GM10847 (cell line): ENCODE measurements around the gene NXN.

Source experiments
- POLR2A ChIP-seq: IDR thresholded peaks from 2 replicates; pipeline ENCODE4 v1.6.1; 2011; ENCODE audit not compliant: insufficient read length; ENCODE audit errors: extremely low read depth

Gene NXN

GRCh38 chr17:973053-973452 is 6.5 kb downstream of the NXN start:
- TF ChIP-seq POLR2A = no peak

DNA sequence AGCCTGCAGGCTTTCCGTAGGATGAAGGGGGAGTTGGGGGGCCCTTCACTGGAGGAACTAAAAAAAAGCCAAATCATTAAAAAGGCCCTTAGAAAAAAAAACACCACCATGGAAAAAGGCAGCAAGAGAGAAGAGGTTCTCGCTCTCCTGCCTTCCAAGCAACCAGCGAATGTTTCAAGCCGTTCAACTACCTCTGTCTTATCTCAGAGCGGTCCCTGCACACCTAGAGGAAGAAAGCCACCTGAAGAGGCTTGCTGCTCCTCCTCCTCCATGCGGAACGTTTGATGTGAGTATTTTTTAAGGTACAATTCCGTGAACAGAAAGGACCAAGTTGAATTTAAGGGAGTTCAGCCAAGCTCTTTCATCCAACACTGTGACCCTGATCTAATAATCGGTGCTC is 9.2 kb downstream of the NXN start:
- no peak for TF ChIP-seq POLR2A

- no peak for TF ChIP-seq POLR2A
Measured at GRCh38 chr17:969811-970355, 9.7 kb downstream of the NXN start.

DNA sequence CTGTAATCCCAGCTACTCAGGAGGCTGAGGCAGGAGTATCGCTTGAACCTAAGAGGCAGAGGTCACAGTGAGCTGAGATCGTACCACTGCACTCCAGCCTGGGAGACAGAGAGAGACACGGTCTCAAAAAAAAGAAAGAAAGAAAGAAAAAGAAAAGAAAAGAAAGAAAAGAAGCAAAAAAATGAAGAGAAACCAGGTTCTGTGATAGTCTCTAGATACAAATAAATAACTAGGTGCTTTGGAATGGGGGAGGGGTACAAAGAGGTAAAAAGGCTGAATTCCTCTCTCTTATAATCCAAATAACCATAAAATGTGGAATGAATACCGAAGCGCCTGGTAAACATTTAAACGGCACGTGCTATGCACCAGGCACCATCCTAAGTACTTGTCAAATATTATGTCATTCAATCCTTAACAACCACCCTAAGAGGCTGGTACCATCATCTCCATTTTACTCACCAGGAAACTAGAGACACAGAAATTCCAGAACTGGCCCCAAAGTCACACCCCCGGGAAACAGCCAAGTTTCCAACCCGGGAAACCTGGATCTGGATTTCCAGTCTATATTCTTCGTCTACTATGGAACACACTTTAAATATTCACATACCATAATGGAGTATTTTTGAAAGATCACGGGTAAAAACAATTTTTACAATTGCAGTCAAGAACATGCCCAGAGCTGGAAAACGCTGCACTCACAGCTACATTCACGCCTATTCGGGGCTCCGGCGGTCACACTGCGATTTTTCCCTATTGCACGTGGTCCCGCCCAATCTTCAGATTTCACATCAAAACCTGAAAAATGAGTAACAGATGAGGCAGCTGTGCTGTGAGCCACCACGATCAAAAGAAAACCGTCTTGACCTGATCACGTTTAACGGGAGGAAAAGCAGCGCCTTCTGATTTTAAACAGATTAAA is 10.5 kb downstream of the NXN start:
- TF ChIP-seq POLR2A = no peak

- TF ChIP-seq POLR2A = no peak
Measured at GRCh38 chr17:967122-967521, 12.5 kb downstream of the NXN start.

GRCh38 chr17:965311-965989 is 14.1 kb downstream of the NXN start:
- no peak for TF ChIP-seq POLR2A

GRCh38 chr17:964876-965275 is 14.7 kb downstream of the NXN start:
- no peak for TF ChIP-seq POLR2A

DNA sequence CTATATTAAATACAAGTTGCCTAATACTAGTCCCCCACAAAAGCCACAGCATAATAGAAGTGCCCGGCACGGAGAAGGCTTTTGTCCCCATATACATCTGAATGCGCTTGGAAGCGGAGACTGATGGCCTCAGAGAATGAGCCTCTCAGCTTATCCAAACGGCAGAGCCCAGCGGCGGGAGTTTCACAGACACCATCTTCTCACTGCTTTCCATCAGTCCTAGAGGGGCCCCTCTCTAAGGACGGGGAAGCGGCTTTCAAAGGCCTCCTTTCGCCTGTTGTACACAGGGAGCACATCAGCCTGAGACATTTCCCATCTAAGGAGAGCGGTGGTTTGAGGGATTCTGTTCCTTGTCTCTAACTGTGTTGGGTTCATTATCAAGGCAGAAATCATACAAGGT is 16.9 kb downstream of the NXN start:
- TF ChIP-seq POLR2A = no peak

- TF ChIP-seq POLR2A = no peak
Measured at GRCh38 chr17:962166-962565, 17.4 kb downstream of the NXN start.

DNA sequence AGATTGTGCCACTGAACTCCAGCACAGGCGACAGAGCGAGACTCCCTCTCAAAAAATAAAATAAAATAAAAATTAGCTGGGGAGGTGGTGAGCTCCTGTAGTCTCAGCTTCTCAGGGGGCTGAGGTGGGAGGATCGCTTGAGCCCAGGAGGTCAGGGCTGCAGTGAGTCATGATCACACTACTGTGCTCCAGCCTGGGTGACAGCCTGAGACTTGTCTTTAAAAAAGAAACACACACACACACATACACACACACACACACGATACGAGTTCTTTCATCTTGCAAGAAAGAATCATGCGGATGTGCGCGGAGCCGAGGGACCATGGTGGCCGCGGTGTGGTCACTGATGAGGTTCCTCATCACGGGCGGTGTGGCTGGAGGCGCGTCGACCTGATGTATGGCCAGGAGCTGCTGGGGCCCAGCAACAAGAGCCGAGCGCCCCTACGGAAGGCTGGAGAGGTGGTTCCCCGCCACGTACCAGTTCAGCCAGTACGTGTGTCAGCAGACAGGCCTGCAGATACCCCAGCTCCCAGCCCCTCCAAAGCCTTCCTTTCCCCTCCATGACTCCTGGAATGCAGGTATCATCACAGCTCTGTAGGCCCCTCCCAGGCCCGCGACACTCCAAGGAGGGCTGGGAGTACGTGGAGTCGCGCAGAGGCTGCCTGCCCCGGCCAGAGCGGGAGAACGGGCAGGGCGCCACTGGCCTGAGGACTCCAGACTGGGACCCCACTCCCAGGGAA is 20.7 kb downstream of the NXN start:
- TF ChIP-seq POLR2A = no peak

DNA sequence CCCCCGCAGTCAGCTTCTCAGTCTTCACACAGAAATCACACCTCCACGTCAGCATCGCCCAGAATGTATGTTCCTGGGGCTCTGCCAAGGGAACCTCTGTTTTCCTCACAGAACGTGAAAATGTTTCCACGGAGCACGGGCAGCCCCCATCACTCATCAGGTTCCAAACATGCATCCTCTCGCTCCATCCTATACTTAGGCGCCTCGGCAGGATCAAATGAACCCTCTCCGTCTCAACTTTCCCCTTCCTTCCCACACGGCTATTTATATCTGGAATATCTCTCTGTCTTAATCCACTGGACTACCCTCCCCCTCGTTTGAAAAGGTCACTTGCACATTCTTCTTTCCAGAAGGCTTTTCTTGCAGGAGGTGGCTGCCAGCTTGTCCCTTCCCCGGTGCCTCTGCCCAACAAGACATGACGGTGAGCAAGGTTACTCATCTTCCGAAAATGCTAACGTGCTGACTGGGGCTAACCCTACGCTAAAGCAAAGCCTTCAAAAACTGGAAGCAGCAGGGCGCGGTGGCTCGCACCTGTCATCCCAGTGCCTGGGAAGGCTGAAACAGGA is 21.6 kb downstream of the NXN start:
- TF ChIP-seq POLR2A = no peak

DNA sequence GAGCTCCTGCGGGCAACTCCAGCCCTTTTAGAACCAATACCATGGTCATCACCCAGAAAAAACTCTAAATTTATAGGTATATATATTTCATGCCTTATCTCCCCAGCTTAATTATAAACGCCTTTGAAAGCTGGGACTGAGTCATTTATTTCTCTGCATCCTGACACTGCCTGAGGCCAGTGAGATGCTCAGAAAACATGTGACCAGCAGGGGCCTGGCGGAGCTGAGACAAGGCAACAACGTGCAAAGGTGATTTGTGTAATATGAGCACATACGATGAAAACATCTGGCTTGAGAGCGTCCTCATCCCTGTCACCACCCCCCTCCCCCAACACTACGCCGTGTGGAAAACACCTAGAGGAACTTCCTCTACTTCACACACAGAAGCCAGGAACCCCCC is 22.7 kb downstream of the NXN start:
- TF ChIP-seq POLR2A = no peak

- TF ChIP-seq POLR2A = no peak
Measured at GRCh38 chr17:954431-955164, 25.0 kb downstream of the NXN start.

GRCh38 chr17:953767-954166 is 25.8 kb downstream of the NXN start:
- no peak for TF ChIP-seq POLR2A
